Astrocyte (in vitro differentiated cells and primary cell): ENCODE data around the gene EXOSC10. TPM values are rescaled to one million over a fixed set of nuclear protein-coding genes. Genes with fewer than 3 reads are reported as not detected.

Source experiments
- DNase-seq: peaks from one replicate; pipeline ENCODE4 v3.0.0-alpha.2; 2010; ENCODE audit warnings: low read depth
- FAIRE-seq: peaks from 2 replicates; lab custom pipeline; 2011; peaks lifted over from hg19 to GRCh38; lab: Jason Lieb, UNC
- H2AFZ ChIP-seq: 2 replicates; pipeline ENCODE4 v1.6.0; 2012; ENCODE audit warnings: low read depth, low read length, inconsistent platforms
- H3K27ac ChIP-seq: 2 replicates; pipeline ENCODE4 v1.5.1; 2011; ENCODE audit warnings: low read depth, low read length, inconsistent platforms
- H3K27me3 ChIP-seq: 2 replicates; pipeline ENCODE4 v1.6.0; 2011; ENCODE audit warnings: low read length, inconsistent platforms; ENCODE audit not compliant: insufficient read depth
- H3K36me3 ChIP-seq: 2 replicates; pipeline ENCODE4 v1.5.1; 2011; ENCODE audit warnings: low read length, inconsistent platforms; ENCODE audit not compliant: insufficient read depth
- H3K4me1 ChIP-seq: 2 replicates; pipeline ENCODE4 v1.5.1; 2011; ENCODE audit warnings: low read length, inconsistent platforms; ENCODE audit not compliant: insufficient read depth
- H3K4me2 ChIP-seq: 2 replicates; pipeline ENCODE4 v1.6.0; 2012; ENCODE audit warnings: low read length, inconsistent platforms
- H3K4me3 ChIP-seq: 2 replicates; pipeline ENCODE4 v1.5.1; 2011; ENCODE audit warnings: low read depth, mild to moderate bottlenecking, low read length, inconsistent platforms; ENCODE audit not compliant: insufficient read depth
- H3K79me2 ChIP-seq: 2 replicates; pipeline ENCODE4 v1.6.0; 2012; ENCODE audit warnings: mild to moderate bottlenecking, low read length, inconsistent platforms; ENCODE audit not compliant: insufficient read depth
- H3K9ac ChIP-seq: 2 replicates; pipeline ENCODE4 v1.6.0; 2012; ENCODE audit warnings: mild to moderate bottlenecking, low read length, inconsistent platforms
- H3K9me3 ChIP-seq: 2 replicates; pipeline ENCODE4 v1.5.1; 2012; ENCODE audit warnings: low read depth, mild to moderate bottlenecking, low read length, inconsistent platforms; ENCODE audit not compliant: insufficient read depth
- H4K20me1 ChIP-seq: 2 replicates; pipeline ENCODE4 v1.6.0; 2012; ENCODE audit warnings: low read length, inconsistent platforms; ENCODE audit not compliant: insufficient read depth
- H3K27ac Mint-ChIP-seq: one replicate; pipeline ENCODE4 v1.8.0; 2021; ENCODE audit warnings: mild to moderate bottlenecking, mixed read lengths; ENCODE audit not compliant: unreplicated experiment
- H3K27me3 Mint-ChIP-seq: one replicate; pipeline ENCODE4 v1.8.0; 2021; ENCODE audit warnings: low read depth, mixed read lengths; ENCODE audit not compliant: unreplicated experiment
- H3K36me3 Mint-ChIP-seq: one replicate; pipeline ENCODE4 v1.8.0; 2021; ENCODE audit warnings: low read depth, mixed read lengths; ENCODE audit not compliant: unreplicated experiment
- H3K4me1 Mint-ChIP-seq: one replicate; pipeline ENCODE4 v1.8.0; 2021; ENCODE audit warnings: low read depth, mixed read lengths; ENCODE audit not compliant: unreplicated experiment
- H3K4me3 Mint-ChIP-seq: one replicate; pipeline ENCODE4 v1.8.0; 2021; ENCODE audit warnings: mild to moderate bottlenecking, moderate library complexity, mixed read lengths; ENCODE audit not compliant: unreplicated experiment
- H3K9me3 Mint-ChIP-seq: one replicate; pipeline ENCODE4 v1.8.0; 2021; ENCODE audit warnings: mild to moderate bottlenecking, mixed read lengths; ENCODE audit not compliant: unreplicated experiment
- CTCF ChIP-seq: IDR thresholded peaks from 2 replicates; pipeline ENCODE4 v1.5.1; 2011; ENCODE audit warnings: low read depth, mild to moderate bottlenecking, inconsistent platforms, low read length, moderate library complexity; ENCODE audit not compliant: insufficient read depth
- EZH2 ChIP-seq: IDR thresholded peaks from 2 replicates; pipeline ENCODE4 v1.6.1; 2012; ENCODE audit warnings: mild to moderate bottlenecking, low read length, inconsistent platforms; ENCODE audit not compliant: insufficient read depth
- total RNA-seq: library from RNA; stranded (reverse); gene quantifications from 2 replicates; pipeline ENCODE4 v1.2.1, GENCODE V29; 2021

Gene EXOSC10
- total RNA-seq, 1 donor from 2014 or later, result 56.8 TPM

GRCh38 chr1:11057477-11057876 is 42.2 kb downstream of the EXOSC10 start:
- Mint-ChIP-seq H3K4me1 (peaks cover 8% of the 10 kb centered on the region), H3K27me3 (no peaks in the 10 kb centered on the region), H3K9me3 (no peaks in the 10 kb centered on the region), H3K36me3 (peaks cover 4% of the 10 kb centered on the region), H3K4me3 (peak overlapping the region; percentile 69), H3K27ac (no peak overlapping the region)
- Histone ChIP-seq H2AFZ (no peak overlapping the region), H4K20me1 (peaks cover 50% of the 10 kb centered on the region), H3K4me3 (no peak overlapping the region), H3K27ac (no peak overlapping the region), H3K79me2 (peaks cover 35% of the 10 kb centered on the region), H3K4me2 (no peak overlapping the region), H3K9ac (no peak overlapping the region), H3K27me3 (no peaks in the 10 kb centered on the region), H3K36me3 (peaks cover 10% of the 10 kb centered on the region), H3K4me1 (peaks cover 14% of the 10 kb centered on the region), H3K9me3 (no peaks in the 10 kb centered on the region)
- DNase-seq (no peak), FAIRE-seq (no peak)
- no peak for TF ChIP-seq EZH2
- no peak for TF ChIP-seq CTCF

GRCh38 chr1:11056504-11056903 is 43.2 kb downstream of the EXOSC10 start:
- Mint-ChIP-seq H3K9me3 (no peaks in the 10 kb centered on the region), H3K36me3 (peaks cover 6% of the 10 kb centered on the region)
- no peak overlapping the region for H2AFZ ChIP-seq

More at GRCh38 chr1:11056504-11056903, 43.2 kb downstream of the EXOSC10 start:
- no peak overlapping the region for H3K27ac ChIP-seq
- peaks cover 50% of the 10 kb centered on the region for H4K20me1 ChIP-seq
- no peaks in the 10 kb centered on the region for H3K27me3 ChIP-seq
- no peaks in the 10 kb centered on the region for H3K9me3 ChIP-seq
- FAIRE-seq (no peak), DNase-seq (no peak)
- Mint-ChIP-seq H3K27ac (no peak overlapping the region), H3K4me3 (no peak overlapping the region), H3K4me1 (peaks cover 6% of the 10 kb centered on the region), H3K27me3 (no peaks in the 10 kb centered on the region)
- H3K79me2 ChIP-seq, result peaks cover 30% of the 10 kb centered on the region
- no peak overlapping the region for H3K4me3 ChIP-seq
- peaks cover 14% of the 10 kb centered on the region for H3K4me1 ChIP-seq
- TF ChIP-seq CTCF (no peak), EZH2 (no peak)
- no peak overlapping the region for H3K9ac ChIP-seq
- peaks cover 10% of the 10 kb centered on the region for H3K36me3 ChIP-seq
- no peak overlapping the region for H3K4me2 ChIP-seq
